ENCODE measurements around the gene SIAE.
A peak's percentile ranks its signal among the peaks of the same experiment; 100 is the strongest.
"Not testable (repeated sequence)": the region's sequence is repeated elsewhere in the genome, so short reads cannot be mapped to it uniquely, and the experiment has no call there.

SIAE gene

DNA sequence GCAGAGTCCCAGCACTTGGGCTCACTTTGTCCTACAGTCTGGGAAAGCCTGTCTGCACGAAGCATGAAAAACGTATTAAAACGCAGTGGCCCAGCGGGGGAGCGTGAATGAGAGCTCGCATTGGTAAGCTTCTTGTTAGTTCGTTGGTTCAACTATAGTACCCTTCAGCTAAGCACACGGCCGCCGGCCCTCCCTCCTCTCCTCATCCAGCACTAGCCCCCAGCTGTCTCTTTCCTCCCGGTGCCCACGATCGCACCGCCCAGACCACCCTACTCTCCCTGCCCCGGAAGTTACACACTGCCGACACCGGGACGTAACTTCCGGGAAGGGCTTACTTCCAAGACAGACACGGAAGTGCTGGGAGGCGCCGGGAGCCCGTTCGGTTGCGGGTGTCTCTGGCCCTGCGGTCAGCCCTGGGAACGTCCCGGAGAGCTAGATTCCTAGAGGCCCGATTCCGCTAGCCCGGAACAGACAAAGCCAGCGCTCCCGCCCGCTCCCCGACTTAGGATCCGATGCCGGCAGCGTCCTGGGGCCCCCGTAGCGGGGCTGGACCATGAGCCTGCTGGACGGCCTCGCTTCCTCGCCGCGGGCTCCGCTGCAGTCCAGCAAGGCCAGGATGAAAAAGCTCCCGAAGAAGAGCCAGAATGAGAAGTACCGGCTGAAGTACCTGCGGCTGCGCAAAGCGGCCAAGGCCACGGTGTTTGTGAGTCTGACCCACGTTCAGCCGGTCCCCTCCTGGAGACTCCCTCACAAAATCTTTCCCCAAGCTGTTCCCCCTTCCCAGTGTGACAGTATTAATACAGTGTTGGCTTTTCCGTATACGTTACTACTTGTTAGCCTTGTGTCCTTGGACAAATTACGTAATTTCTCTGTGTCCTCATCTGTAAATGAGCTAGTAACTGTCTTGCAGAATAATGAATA lies 50.7 kb downstream of the SIAE start, which contains the start of gene TBRG1:
TSS of gene TBRG1 (plus strand) at position 334 of the 921 bp plus-strand sequence. CDS start at position 554, 220 bp downstream.
- peak; percentile 81 for DNase-seq

DNA sequence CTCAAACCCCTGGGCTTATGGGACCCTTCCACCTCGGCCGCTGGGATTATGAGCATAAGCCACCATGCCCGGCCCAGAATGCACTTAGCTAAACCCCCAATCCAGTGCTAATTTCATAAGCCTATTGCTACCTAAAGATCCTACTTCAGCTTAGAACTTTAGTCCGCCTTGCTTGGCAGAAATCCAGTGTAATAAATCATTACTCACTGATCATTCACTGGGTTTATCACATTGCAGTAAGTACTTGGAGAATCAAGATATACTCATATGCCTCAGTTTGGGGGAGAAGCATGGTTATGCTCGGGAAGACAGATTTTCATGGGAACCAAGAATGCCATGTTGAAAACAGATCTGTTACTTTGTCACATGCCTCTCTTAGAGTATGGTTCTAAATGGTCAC lies 54.7 kb downstream of the SIAE start:
- no peak for DNase-seq

DNA sequence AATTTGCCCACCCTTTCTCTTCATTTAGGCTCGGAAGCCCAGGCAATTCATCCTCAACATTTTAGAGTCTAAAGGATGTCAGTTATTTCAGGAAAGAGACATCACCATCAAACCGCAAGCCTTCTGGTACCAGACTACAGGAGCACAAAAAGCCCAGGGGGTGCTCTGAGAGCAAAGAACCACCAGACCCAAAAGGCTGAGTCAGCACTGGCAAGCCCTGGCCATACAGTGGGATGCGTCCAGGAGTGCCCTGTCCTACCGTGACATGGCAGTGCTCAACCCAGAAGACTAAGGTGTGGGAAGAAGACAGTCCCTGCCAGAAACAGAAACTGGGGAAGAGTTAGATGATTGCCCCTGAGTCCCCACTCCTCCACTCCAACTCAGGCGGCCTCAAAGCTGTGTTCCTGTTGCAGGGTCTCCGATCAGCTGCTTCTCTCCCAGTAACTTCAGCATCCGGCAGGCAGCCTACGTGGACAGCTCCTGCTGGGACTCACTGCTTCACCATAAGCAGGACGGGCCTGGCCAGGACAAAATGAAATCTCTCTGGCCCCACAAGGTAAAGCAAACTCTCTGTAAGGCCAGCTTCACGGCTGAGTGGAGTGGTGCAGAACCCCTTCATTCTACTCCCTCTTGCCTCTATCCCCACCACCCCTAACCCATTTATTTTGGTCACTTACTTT lies 60.8 kb downstream of the SIAE start:
- no peak for DNase-seq

DNA sequence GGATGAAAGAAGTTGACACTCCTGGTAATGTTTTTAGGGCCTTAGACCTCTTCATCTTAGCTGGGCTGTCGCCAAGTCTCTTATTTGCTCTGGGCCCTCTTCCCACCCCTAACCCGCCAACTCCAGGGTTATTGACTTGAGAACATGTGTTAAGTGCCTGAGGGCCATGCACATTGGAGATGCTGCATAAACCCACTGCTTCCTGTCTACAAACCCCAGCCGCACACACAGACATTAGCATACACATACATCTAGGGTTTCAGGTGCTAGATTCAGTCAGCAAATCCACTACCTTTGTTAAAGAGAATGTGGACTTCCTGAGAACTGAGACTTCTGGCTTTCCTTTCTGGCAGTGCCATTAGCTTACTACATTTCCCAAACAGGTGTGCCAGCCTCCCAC lies 61.5 kb downstream of the SIAE start:
- DNase-seq, result no peak

DNA sequence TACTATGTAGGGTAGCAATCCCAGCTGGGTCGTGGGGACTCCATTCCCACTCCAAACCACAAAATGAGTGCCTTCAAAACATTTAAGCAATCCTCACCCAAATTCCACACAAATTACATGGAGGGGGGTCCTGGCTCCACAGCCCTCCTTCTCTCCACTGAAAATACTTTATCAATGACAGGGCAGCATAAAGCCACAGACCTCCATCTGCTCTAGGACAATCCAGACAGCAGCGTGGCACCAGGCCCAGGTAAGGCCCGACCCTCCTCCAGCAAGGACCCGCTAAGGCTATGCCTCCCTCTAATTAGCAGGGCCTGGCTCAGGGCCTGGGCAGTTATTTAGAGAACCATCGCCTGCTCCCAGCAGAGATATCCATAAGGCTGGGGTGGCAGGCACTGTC lies 62.5 kb downstream of the SIAE start, which contains the start of gene PANX3:
TSS of gene PANX3 (plus strand) at position 365 of the 400 bp plus-strand sequence. CDS start 129 bp downstream, outside the sequence.
- DNase-seq, result no peak

DNA sequence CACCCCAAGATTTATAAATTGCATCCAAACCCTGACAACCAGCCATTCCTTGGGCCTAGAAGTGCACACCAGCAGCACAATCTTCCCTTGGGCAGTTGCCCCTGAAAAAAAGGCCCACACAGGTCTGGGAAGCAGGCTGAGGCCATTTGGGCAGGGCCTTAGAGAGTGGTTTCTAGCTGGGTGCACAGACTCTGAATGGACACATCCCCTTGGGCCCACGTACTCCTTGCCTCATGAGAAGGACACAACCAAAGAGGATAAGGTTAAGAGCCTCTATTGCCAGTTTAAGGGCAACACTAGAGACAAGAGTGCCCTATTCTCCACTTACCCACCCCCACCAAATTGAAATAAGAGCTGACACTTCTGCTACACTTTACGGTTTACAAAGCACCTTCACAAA lies 63.2 kb downstream of the SIAE start:
- no peak for DNase-seq

DNA sequence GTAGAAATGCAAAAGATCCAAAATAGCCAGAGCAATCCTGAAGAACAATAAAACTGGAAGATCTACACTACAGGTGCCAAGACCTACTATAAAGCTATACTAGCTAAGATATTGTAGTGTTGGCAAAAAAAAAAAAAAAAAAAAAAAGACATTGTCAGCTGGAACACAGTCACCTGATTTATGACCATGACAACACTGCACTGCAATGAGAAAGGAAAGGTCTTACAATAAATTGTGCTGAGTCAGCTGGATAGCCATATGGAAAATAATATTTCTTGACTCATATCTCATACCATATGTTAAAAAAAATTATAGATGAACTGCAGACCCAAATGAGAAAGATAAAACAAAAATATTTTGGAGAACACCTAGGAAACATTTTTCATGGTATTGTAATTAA lies 65.4 kb downstream of the SIAE start:
- DNase-seq, result no peak

DNA sequence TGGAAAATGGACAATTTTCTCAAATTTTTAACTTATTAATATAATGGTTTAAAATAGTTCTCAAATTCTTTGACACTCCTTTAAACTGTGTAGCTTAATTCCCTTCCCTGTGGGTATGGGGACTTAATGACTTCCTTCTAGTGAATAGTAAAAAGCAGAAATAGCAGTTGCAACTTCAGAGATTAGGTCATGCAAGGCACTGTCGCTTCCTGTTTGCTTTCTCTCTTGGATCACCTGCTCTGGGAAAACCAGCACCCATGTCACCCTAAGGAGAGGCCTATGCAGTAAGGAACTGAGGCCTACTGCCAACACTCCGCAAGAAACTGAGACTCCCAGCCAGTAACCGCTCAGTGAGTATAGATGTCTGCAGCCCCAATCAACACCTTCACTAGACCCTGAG lies 67.8 kb downstream of the SIAE start:
- DNase-seq, result no peak

DNA sequence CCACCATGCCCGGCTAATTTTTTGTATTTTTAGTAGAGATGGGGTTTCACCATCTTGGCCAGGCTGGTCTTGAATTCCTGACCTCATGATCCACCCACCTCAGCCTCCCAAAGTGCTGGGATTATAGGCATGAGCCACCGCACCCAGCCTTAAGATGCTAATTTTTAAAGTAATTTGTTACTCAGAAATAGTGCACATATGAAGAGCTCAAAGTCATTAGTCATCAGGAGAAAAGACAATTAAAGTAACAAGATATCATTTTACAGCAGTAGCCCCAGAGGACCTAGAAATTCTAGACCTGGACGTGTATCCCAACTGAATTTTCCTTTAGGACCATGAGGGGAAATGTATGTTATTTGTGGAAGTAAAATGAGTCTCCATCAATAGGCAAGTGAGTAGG lies 70.8 kb downstream of the SIAE start:
- DNase-seq, result not testable (repeated sequence)

DNA sequence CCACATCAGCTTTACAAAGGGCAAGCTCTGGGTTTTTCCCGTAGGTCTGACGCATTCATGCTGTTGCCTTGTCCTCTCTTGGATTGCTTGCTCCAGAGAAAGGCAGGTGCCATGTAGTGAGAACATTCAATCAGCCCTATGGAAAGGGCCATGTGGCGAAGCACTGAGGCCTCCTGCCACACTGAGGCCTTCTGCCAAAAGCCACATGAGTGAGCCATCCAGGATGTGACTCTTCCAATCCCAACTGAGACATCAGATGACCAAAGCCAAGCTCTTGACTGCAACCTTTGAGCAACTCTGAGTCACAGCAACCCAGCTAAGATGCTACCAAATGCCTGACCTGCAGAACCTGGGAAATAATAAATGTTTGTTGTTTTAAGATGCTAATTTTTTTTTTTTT lies 71.3 kb downstream of the SIAE start:
- DNase-seq, result no peak

DNA sequence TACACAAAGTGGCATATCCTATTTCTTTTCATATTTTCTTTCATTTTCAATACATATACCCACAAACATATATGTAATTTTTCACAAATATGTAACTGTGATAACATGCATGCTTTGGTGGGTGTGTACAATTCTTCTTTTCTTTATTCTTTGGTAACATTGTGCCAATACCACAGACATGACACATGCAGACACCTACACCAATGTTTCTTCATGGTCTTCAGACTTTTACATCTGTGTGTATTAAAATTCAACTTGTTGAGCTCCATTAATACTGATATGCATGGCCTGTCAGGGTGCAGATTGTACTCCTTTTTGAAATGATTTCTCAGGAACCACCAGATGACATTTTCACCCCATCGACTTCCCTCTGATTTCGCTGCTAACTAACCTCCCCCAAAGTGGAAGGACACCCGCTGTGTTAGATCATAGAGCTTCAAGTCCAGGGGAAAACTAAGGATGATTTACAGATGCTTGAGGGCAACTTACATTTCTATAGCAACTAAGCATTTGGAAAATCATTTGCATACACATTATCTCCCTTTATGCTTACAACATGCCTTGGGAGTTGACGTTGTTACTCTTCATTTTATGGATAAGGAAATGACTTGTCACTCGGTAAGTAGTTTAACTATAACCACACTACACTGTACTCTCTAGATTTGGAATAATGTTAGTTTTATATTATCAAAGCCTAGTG lies 72.8 kb downstream of the SIAE start:
- DNase-seq, result no peak

DNA sequence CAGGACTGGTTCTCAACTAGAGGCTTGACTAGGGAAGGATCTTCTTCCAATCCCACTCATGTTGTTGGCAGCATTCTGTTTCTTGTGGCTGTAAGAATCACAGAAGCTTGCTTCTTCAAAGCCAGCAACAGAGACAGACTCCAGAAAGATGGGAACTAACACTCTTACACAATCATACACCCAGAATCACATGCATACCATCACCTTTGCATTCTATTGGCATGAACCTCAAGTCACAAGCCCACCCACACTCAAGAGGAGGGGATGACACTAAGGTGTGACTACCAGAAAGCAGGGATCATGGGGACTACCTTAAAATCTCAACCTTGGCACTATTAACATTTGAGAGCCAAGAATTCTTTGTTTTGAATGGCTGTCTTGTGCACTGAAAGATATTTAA lies 75.9 kb downstream of the SIAE start:
- no peak for DNase-seq

DNA sequence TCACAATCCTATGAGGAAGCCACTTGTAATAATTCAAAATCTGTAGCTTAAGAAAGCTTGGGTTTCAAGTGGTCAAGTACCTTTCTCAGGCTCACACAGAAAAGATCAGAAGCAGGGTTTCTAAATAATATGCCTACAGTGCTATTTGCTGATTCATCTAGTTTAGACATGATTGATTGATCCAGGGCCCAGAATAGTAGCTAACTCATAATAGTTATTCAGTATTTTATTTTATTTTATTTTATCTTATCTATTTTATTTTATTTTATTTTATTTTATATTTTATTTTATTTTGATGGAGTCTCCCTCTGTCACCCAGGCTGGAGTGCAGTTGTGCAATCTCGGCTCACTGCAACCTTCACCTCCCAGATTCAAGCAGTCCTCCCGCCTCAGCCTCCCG lies 78.2 kb downstream of the SIAE start:
- DNase-seq, result no peak

DNA sequence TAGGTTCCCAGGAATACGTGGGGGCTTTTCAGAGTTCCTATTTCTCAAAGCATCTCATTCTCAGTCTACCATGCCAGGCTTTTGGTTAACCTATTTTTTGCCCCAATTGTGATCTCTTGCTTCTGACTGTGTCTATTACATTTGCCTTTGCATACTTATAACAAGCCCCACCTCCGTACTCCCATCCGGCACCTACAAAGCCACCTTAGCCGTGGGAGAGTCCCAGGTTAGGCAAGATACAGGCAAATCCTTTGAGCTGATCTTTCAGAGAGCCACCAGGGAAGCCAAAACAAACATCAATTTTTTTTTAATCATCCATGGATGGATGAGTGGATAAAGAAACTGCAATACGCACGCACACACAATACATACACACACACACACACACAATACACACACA lies 80.9 kb downstream of the SIAE start:
- no peak for DNase-seq

DNA sequence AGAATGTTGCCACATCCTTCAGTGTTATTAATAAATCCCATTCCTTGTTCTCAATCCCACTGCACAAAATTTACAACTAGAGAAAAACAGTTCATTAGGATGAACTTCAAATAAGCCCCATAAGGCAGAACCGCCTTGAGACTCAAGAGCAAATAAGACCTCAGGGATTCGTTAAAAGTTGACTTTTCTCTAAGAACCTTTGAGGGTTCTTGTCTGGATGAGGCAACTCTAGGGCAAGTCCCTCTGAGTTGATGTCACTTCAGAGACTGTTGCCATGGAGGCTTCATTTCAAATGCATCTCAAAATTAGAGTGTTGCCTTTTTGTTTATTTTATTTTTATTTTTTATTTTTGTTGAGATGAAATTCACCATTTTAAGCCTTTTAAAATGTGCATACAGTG lies 82.1 kb downstream of the SIAE start:
- DNase-seq, result no peak

DNA sequence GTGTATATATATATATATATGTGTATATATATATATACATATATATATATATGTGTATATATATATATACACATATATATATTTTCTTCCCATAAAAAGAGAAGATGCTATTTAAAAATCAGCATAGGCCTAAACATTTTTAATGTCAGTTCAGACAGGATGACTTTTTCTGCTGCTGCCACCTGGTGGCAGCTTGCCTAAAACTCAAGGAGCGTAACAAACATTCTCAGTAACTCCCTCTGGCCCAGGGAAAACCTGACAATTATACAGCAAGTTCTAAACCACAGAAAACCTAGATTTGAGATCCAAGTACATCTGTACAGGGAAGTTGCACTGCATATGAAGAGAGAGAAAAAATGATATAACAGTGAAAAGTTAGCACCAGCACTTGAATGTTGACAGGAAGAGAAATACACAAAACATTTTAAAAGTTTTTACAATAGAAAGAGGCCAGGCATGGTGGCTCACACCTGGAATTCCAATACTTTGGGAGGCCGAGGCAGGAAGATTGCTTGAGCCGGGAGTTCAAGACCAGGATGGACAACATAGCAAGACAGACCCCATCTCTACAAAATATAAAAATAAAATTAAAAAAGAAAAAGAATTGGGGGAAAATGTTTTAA lies 87.2 kb downstream of the SIAE start:
- DNase-seq, result peak; percentile 9

DNA sequence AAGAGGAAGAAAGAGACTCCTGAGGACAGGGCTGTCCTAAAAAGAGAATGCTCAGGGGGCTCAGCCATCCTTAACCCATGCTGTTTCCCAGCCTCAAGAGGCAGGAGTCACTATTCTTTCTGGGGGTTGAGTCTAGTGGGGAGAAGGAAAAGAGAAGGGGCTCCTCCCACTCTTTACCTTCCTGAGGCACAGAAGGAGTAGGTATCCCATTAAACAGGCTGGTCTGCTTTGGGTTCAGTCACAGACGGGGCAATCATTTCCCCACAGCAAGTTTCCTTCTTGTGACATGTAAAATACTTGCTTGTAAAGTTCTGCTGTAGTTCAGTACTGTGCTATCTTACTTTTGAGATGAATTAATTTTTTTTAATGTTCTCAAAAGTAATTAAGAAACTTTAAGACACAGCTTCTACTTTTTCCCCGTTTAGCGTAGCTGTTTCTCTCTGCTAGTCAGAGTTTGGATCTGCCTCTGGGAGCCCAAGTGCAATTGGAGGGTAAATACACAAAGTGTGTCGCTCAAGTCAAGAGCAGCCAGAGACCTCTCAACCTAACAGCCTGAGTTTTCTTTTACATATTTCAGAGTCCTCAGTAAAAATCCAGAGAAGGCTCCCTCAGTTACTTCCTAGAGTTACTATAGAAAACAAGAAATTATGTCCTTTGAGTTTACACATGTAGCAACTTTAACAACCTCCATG lies 88.7 kb downstream of the SIAE start:
- no peak for DNase-seq

DNA sequence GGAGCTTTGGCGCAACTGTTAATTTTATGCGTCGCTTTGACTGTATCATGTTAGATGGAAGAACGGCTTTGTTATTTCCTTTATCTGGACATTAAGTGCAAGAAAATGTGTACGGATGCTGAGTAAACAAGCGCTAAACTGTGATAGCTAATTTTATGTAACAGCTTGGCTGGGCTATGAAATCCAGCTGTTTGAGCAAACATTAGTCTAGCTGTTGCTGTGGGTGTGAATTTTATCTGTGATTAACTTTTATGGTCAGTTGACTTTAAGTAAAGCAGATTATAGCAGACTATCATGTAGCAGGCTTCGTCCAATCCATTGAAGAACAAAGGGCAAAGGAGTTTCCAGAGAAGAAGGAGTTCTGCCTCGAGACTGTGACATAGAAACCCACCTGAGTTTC lies 89.8 kb downstream of the SIAE start:
- no peak for DNase-seq

All from NCI-H2227 treated with DMSO at 0.1 percent for 48 hours (cell line).